Ovary (tissue), 9 donors: ENCODE measurements around the gene RAPGEF2. TPM values are rescaled to one million over a fixed set of nuclear protein-coding genes. Genes with fewer than 3 reads are reported as not detected.

Source experiments
- DNase-seq, 5 donors: peaks; one replicate each; pipeline ENCODE4 v3.0.0-alpha.2; 2019 to 2020
- H3K27ac ChIP-seq, 2 donors: fragments of 200-600 bp; one replicate each; pipeline versions ENCODE4 v1.5.1 to v1.8.0; 2019 to 2022
- H3K27me3 ChIP-seq: fragments of 200-600 bp; one replicate; pipeline ENCODE4 v1.8.0; 2022
- H3K36me3 ChIP-seq: fragments of 200-600 bp; sonication (generic); one replicate; pipeline ENCODE4 v1.5.1; 2019
- H3K4me1 ChIP-seq: one replicate; pipeline ENCODE4 v1.8.1; 2013; ENCODE audit warnings: mild to moderate bottlenecking, moderate library complexity; ENCODE audit not compliant: insufficient read depth
- H3K4me3 ChIP-seq: fragments of 200-600 bp; sonication (generic); one replicate; pipeline ENCODE4 v1.5.1; 2017
- H3K9me3 ChIP-seq, 2 donors: fragments of 200-600 bp in 1 of 2; sonication (generic) in 1 of 2; one replicate each; pipeline versions ENCODE4 v1.5.1 to v1.8.1; 2013 to 2019; ENCODE audit warnings: mild to moderate bottlenecking in 1 of 2, moderate library complexity in 1 of 2
- EP300 ChIP-seq: sonication (generic); formaldehyde crosslinking; IDR thresholded peaks from one replicate; pipeline ENCODE4 v1.6.1; 2017; ENCODE audit warnings: antibody characterized with exemption
- POLR2A ChIP-seq: fragments of 450-650 bp; IDR thresholded peaks from one replicate; pipeline ENCODE4 v1.6.1; 2017; ENCODE audit warnings: antibody characterized with exemption, mild to moderate bottlenecking, moderate library complexity
- WGBS, 3 donors: extraction: QIAGEN DNeasy Blood & Tissue Kit in 1 of 3; methylation state at CpG; one replicate each; pipeline versions ENCODE4 v1.1.5 to v1.1.7; 2013 to 2017; 5-methylcytosine and 5-hydroxymethylcytosine counted together
- intact Hi-C, 4 donors: fragments of 100-400 bp; cut with DNase I; formaldehyde crosslinking; loops; one replicate each; pipeline versions ENCODE4 v1.11.0 to v1.15.1; 2022 to 2023
- polyA plus RNA-seq, 2 donors: library from polyadenylated mRNA; stranded (reverse); fragments of 200-250 nt in 1 of 2; fragments of 350-450 nt in 1 of 2; fragmentation: Illumina TruSeq in 1 of 2; extraction: RNeasy Lipid Tissue Mini Kit (QIAGEN cat#74804) in 1 of 2; gene quantifications; one replicate each; pipeline ENCODE4 v1.2.3, GENCODE V29; 2013 to 2014
- total RNA-seq, 7 donors: library from RNA; depleted of rRNA in 2 of 7; stranded (reverse); fragments of >200 nt in 2 of 7; fragmentation: NEBNext Ultra II Directional in 3 of 7; extraction: Animal tissue kit (Norgen Biotek cat#: 25700) in 3 of 7; gene quantifications; one replicate each; pipeline versions ENCODE4 v1.1.0 to v1.2.4, GENCODE V29; 2016 to 2023
- TF ChIP-seq, protein P1 (sequence below), 3 donors: fragments of 450-650 bp in 2 of 3; fragments of 200-600 bp in 1 of 3; IDR thresholded peaks; one replicate each; pipeline versions ENCODE4 v1.5.1 to v1.8.0; 2016 to 2022; ENCODE audit warnings: antibody characterized with exemption in 3 of 3, mild to moderate bottlenecking in 1 of 3
- donor health status: DM: no; HTN: no; CAD: no; lungs with moderate emphysema.
- donor health status: DM: no; HTN: no; CAD: no.
- donor health status: Bipolar disorder and iron deficiency.
- donor health status: DM: yes; HTN: yes; CAD: no.
- donor health status: DM: no; HTN: no; CAD: no.
- donor health status: DM: yes; HTN: yes; CAD: no.

RAPGEF2 gene
- total and polyA plus RNA-seq, 9 donors, result 11.5 to 46.5 (median 25.4) TPM

DNA sequence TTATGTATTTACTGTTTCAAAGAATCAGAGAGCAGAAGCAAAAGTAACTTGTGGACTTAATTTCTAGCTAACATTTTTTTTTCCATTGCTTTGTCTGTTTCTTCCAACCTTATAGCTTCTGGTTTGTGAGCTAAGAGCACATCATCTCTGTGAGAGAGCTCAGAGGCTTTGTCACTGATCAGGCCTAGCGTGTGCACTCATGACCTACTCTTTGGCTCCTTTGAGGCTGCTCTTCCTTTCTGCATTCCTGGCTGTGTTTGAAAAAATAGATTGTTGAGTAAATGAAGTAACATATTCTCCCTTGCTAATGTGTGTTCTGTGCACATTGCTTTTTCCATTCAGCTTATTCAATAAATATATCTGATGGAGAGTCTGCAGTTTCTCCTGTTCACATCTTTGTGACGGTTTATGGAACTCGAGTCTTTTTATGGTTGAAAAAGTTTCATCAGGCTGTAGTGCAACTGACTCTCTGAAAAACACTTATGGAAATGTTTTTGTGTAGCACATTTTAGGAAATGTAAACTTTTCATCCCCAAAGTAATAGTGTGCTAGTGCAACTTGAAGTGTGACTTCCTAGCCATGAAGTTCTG is 133.0 kb downstream of the RAPGEF2 start:
- no peaks in the 10 kb centered on the region for H3K9me3 ChIP-seq
- H3K36me3 ChIP-seq, result no peaks in the 10 kb centered on the region
- no peak overlapping the region for H3K27ac ChIP-seq
- no peaks in the 10 kb centered on the region for H3K27me3 ChIP-seq
- intact Hi-C loops, result no loop called here
- no peaks in the 10 kb centered on the region for H3K4me1 ChIP-seq
- no peak overlapping the region for H3K4me3 ChIP-seq
- TF ChIP-seq EP300 (no peak), POLR2A (no peak)
- TF ChIP-seq, protein P1, sequence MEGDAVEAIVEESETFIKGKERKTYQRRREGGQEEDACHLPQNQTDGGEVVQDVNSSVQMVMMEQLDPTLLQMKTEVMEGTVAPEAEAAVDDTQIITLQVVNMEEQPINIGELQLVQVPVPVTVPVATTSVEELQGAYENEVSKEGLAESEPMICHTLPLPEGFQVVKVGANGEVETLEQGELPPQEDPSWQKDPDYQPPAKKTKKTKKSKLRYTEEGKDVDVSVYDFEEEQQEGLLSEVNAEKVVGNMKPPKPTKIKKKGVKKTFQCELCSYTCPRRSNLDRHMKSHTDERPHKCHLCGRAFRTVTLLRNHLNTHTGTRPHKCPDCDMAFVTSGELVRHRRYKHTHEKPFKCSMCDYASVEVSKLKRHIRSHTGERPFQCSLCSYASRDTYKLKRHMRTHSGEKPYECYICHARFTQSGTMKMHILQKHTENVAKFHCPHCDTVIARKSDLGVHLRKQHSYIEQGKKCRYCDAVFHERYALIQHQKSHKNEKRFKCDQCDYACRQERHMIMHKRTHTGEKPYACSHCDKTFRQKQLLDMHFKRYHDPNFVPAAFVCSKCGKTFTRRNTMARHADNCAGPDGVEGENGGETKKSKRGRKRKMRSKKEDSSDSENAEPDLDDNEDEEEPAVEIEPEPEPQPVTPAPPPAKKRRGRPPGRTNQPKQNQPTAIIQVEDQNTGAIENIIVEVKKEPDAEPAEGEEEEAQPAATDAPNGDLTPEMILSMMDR (IDR thresholded peaks at IDR 0.05), result no peak
- no peak for DNase-seq
- 92 to 97% (median 92%) methylated on average over 3 of the region's 3 CpGs for WGBS, 3 donors

- DNase-seq, result no peak
- Histone ChIP-seq H3K4me3 (no peak overlapping the region), H3K9me3 (no peaks in the 10 kb centered on the region), H3K27me3 (no peaks in the 10 kb centered on the region), H3K36me3 (no peaks in the 10 kb centered on the region), H3K4me1 (no peaks in the 10 kb centered on the region), H3K27ac (no peak overlapping the region)
- TF ChIP-seq EP300, result no peak
- 57 to 67% (median 58%) methylated on average over 2 of the region's 2 CpGs for WGBS, 3 donors
- intact Hi-C loops, result no loop called here
These were observed 135.1 kb downstream of the RAPGEF2 start for GRCh38 chr4:159237975-159238374.

- H3K4me1 ChIP-seq, result no peaks in the 10 kb centered on the region
- no peak overlapping the region for H3K4me3 ChIP-seq
- 41 to 50% (median 48%) methylated on average over 2 of the region's 2 CpGs for WGBS, 3 donors
- H3K36me3 ChIP-seq, result no peaks in the 10 kb centered on the region
- H3K27me3 ChIP-seq, result no peaks in the 10 kb centered on the region
- TF ChIP-seq, protein P1 (IDR thresholded peaks at IDR 0.05), result no peak
- TF ChIP-seq EP300 (no peak), POLR2A (no peak)
- no peak overlapping the region for H3K27ac ChIP-seq
- intact Hi-C loops, result no loop called here
- H3K9me3 ChIP-seq, result no peaks in the 10 kb centered on the region
- DNase-seq, result no peak
These were observed 135.8 kb downstream of the RAPGEF2 start for GRCh38 chr4:159238631-159239030.

- WGBS, 3 donors, result 81 to 94% (median 87%) methylated on average over 2 of the region's 2 CpGs
- Histone ChIP-seq H3K4me3 (no peak overlapping the region), H3K9me3 (no peaks in the 10 kb centered on the region), H3K27ac (no peak overlapping the region), H3K36me3 (no peaks in the 10 kb centered on the region), H3K27me3 (no peaks in the 10 kb centered on the region), H3K4me1 (no peaks in the 10 kb centered on the region)
- no peak for DNase-seq
- TF ChIP-seq, protein P1 (IDR thresholded peaks at IDR 0.05), result no peak
- no peak for TF ChIP-seq POLR2A
- TF ChIP-seq EP300, result no peak
- intact Hi-C loops, result no loop called here
These were observed 136.8 kb downstream of the RAPGEF2 start for GRCh38 chr4:159239629-159240028.

- Histone ChIP-seq H3K4me1 (no peaks in the 10 kb centered on the region), H3K4me3 (no peak overlapping the region), H3K36me3 (no peaks in the 10 kb centered on the region), H3K27ac (no peak overlapping the region), H3K9me3 (no peaks in the 10 kb centered on the region), H3K27me3 (no peaks in the 10 kb centered on the region)
- intact Hi-C loops, result no loop called here
- 85 to 98% (median 86%) methylated on average over 4 of the region's 4 CpGs for WGBS, 3 donors
- DNase-seq, result no peak
- TF ChIP-seq, protein P1 (IDR thresholded peaks at IDR 0.05), result no peak
- TF ChIP-seq EP300, result no peak
- no peak for TF ChIP-seq POLR2A
These were observed 137.2 kb downstream of the RAPGEF2 start for GRCh38 chr4:159240046-159240445.
